ENCODE data around the gene USP51.

DNA sequence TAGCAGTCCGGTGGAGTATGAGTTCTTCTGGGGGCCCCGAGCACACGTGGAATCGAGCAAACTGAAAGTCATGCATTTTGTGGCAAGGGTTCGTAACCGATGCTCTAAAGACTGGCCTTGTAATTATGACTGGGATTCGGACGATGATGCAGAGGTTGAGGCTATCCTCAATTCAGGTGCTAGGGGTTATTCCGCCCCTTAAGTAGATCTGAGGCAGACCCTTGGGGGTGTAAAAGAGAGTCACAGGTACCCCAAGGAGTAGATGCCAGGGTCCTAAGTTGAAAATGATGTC is 36.9 kb downstream of the USP51 start:
- no peak for TF ChIP-seq CTCF (IDR thresholded peaks at IDR 0.05; ENCODE audit: low read length)
- TF ChIP-seq EZH2 (IDR thresholded peaks at IDR 0.05; ENCODE audit: borderline replicate concordance, low read length), result no peak

All from OCI-LY1 (cell line).